ENCODE data around the gene GPBP1. TPM values are rescaled to one million over a fixed set of nuclear protein-coding genes. Genes with fewer than 3 reads are reported as not detected.
"Not testable (repeated sequence)": the region's sequence is repeated elsewhere in the genome, so short reads cannot be mapped to it uniquely, and the experiment has no call there.

GPBP1 gene
- total RNA-seq, 2 donors from 2014 or later: 91.7 to 108 TPM

GRCh38 chr5:57291894-57292293 is 118.0 kb downstream of the GPBP1 start:
- Mint-ChIP-seq H3K9me3 (no peaks in the 10 kb centered on the region), H3K27ac (no peak overlapping the region), H3K36me3 (no peaks in the 10 kb centered on the region)
- DNase-seq (ENCODE audit: low spot score in 2 of 2) (no peak), ATAC-seq (no peak)

GRCh38 chr5:57292336-57292735 is 118.5 kb downstream of the GPBP1 start:
- Mint-ChIP-seq H3K27ac (no peak overlapping the region), H3K36me3 (no peaks in the 10 kb centered on the region), H3K9me3 (no peaks in the 10 kb centered on the region)
- DNase-seq (ENCODE audit: low spot score in 2 of 2): no peak
- ATAC-seq: no peak

GRCh38 chr5:57298295-57298984 is 124.6 kb downstream of the GPBP1 start:
- ATAC-seq (peak; percentile 7 to 27), DNase-seq (ENCODE audit: low spot score in 2 of 2) (peak; percentile 64 to 91)
- Mint-ChIP-seq H3K9me3 (peaks cover 0 to 4% of the 10 kb centered on the region in 2 donors), H3K36me3 (peaks cover 0 to 16% of the 10 kb centered on the region in 2 donors), H3K27ac (peak overlapping the region in 1 of 2 donors; percentile 58)

- DNase-seq (ENCODE audit: low spot score in 2 of 2): peak; percentile 60 to 72
- Mint-ChIP-seq H3K9me3 (peaks cover 0 to 4% of the 10 kb centered on the region in 2 donors), H3K27ac (peak overlapping the region; percentile 36 to 58), H3K36me3 (peaks cover 0 to 16% of the 10 kb centered on the region in 2 donors)
- peak; percentile 76 to 80 for ATAC-seq
Observed at GRCh38 chr5:57298985-57299491, 125.2 kb downstream of the GPBP1 start.

GRCh38 chr5:57299986-57300385 is 126.1 kb downstream of the GPBP1 start:
- Mint-ChIP-seq H3K9me3 (peaks cover 0 to 4% of the 10 kb centered on the region in 2 donors), H3K36me3 (peaks cover 0 to 16% of the 10 kb centered on the region in 2 donors), H3K27ac (no peak overlapping the region)
- ATAC-seq (no peak), DNase-seq (ENCODE audit: low spot score in 2 of 2) (no peak)

GRCh38 chr5:57302164-57302563 is 128.3 kb downstream of the GPBP1 start:
- Mint-ChIP-seq H3K36me3 (peaks cover 0 to 28% of the 10 kb centered on the region in 2 donors), H3K27ac (peak overlapping the region in 1 of 2 donors; percentile 65), H3K9me3 (peaks cover 5 to 15% of the 10 kb centered on the region in 2 donors)
- ATAC-seq (peak; percentile 55 to 64), DNase-seq (ENCODE audit: low spot score in 2 of 2) (peak in 1 of 2 donors; percentile 46)

- Mint-ChIP-seq H3K9me3 (peaks cover 5 to 15% of the 10 kb centered on the region in 2 donors), H3K36me3 (peaks cover 0 to 28% of the 10 kb centered on the region in 2 donors), H3K27ac (peak overlapping the region in 1 of 2 donors; percentile 65)
- peak in 1 of 2 donors; percentile 20 for DNase-seq (ENCODE audit: low spot score in 2 of 2)
- peak; percentile 57 to 73 for ATAC-seq
Observed at GRCh38 chr5:57302643-57303042, 128.8 kb downstream of the GPBP1 start.

- DNase-seq (ENCODE audit: low spot score in 2 of 2) (no peak), ATAC-seq (no peak)
- H3K27ac Mint-ChIP-seq: no peak overlapping the region
- H3K9me3 Mint-ChIP-seq: peaks cover 5 to 23% of the 10 kb centered on the region in 2 donors
- H3K36me3 Mint-ChIP-seq: peaks cover 0 to 38% of the 10 kb centered on the region in 2 donors
Observed at GRCh38 chr5:57303985-57304384, 130.1 kb downstream of the GPBP1 start.

- DNase-seq (ENCODE audit: low spot score in 2 of 2) (no peak), ATAC-seq (no peak)
- no peak overlapping the region for H3K27ac Mint-ChIP-seq
Observed at GRCh38 chr5:57304931-57305330, 131.1 kb downstream of the GPBP1 start.

GRCh38 chr5:57306359-57306758 is 132.5 kb downstream of the GPBP1 start:
- Mint-ChIP-seq H3K36me3 (peaks cover 0 to 33% of the 10 kb centered on the region in 2 donors), H3K9me3 (peaks cover 5 to 25% of the 10 kb centered on the region in 2 donors), H3K27ac (no peak overlapping the region)
- DNase-seq (ENCODE audit: low spot score in 2 of 2) (no peak), ATAC-seq (no peak)

More at GRCh38 chr5:57304931-57305330, 131.1 kb downstream of the GPBP1 start:
- peaks cover 0 to 41% of the 10 kb centered on the region in 2 donors for H3K36me3 Mint-ChIP-seq
- peaks cover 5 to 26% of the 10 kb centered on the region in 2 donors for H3K9me3 Mint-ChIP-seq

- ATAC-seq (no peak), DNase-seq (ENCODE audit: low spot score in 2 of 2) (no peak)
- no peak overlapping the region for H3K27ac Mint-ChIP-seq
- peaks cover 5 to 25% of the 10 kb centered on the region in 2 donors for H3K9me3 Mint-ChIP-seq
- peaks cover 0 to 25% of the 10 kb centered on the region in 2 donors for H3K36me3 Mint-ChIP-seq
Observed at GRCh38 chr5:57307516-57307915, 133.7 kb downstream of the GPBP1 start.

- DNase-seq (ENCODE audit: low spot score in 2 of 2); ATAC-seq; H3K27ac Mint-ChIP-seq: not testable (repeated sequence)
- H3K9me3 Mint-ChIP-seq: peaks cover 5 to 25% of the 10 kb centered on the region in 2 donors
- H3K36me3 Mint-ChIP-seq: peaks cover 0 to 25% of the 10 kb centered on the region in 2 donors
Observed at GRCh38 chr5:57309022-57309421, 135.2 kb downstream of the GPBP1 start.

GRCh38 chr5:57311251-57311650 is 137.4 kb downstream of the GPBP1 start:
- peak overlapping the region in 1 of 2 donors; percentile 63 for H3K27ac Mint-ChIP-seq
- H3K9me3 Mint-ChIP-seq: peaks cover 4 to 18% of the 10 kb centered on the region in 2 donors
- ATAC-seq (no peak), DNase-seq (ENCODE audit: low spot score in 2 of 2) (no peak)
- peaks cover 0 to 22% of the 10 kb centered on the region in 2 donors for H3K36me3 Mint-ChIP-seq

GRCh38 chr5:57311921-57312735 is 138.3 kb downstream of the GPBP1 start:
- ATAC-seq (no peak), DNase-seq (ENCODE audit: low spot score in 2 of 2) (no peak)
- Mint-ChIP-seq H3K36me3 (peaks cover 0 to 13% of the 10 kb centered on the region in 2 donors), H3K9me3 (peaks cover 0 to 14% of the 10 kb centered on the region in 2 donors), H3K27ac (no peak overlapping the region)

- ATAC-seq (peak in 1 of 2 donors; percentile 37), DNase-seq (ENCODE audit: low spot score in 2 of 2) (no peak)
- Mint-ChIP-seq H3K27ac (no peak overlapping the region), H3K36me3 (peaks cover 0 to 5% of the 10 kb centered on the region in 2 donors), H3K9me3 (peaks cover 0 to 6% of the 10 kb centered on the region in 2 donors)
Observed at GRCh38 chr5:57313716-57314115, 139.9 kb downstream of the GPBP1 start.

Data from activated naive CD4-positive, alpha-beta T cell treated with anti-CD3 and anti-CD28 coated beads, Interleukin-2, amount 50 U/mL, for 72 hours (primary cell).